GM12891 (cell line): ENCODE results near the gene TYW1B.
"Not testable (repeated sequence)": the region's sequence is repeated elsewhere in the genome, so short reads cannot be mapped to it uniquely, and the experiment has no call there.

Source experiments
- PAX5 ChIP-seq: IDR thresholded peaks from 2 replicates; pipeline ENCODE4 v1.6.1; 2011; ENCODE audit warnings: low read length, moderate library complexity, mild to moderate bottlenecking; ENCODE audit not compliant: insufficient read depth, severe bottlenecking
- POLR2A ChIP-seq: IDR thresholded peaks from 2 replicates; pipeline ENCODE4 v1.6.1; 2011; ENCODE audit warnings: low read depth, low read length, control low read depth
- POLR2AphosphoS5 ChIP-seq: IDR thresholded peaks from 2 replicates; pipeline ENCODE4 v1.6.1; 2011; ENCODE audit warnings: low read depth, low read length, control low read depth
- TAF1 ChIP-seq: IDR thresholded peaks from 2 replicates; pipeline ENCODE4 v1.6.1; 2011; ENCODE audit warnings: low read depth, low read length, control low read depth

DNA sequence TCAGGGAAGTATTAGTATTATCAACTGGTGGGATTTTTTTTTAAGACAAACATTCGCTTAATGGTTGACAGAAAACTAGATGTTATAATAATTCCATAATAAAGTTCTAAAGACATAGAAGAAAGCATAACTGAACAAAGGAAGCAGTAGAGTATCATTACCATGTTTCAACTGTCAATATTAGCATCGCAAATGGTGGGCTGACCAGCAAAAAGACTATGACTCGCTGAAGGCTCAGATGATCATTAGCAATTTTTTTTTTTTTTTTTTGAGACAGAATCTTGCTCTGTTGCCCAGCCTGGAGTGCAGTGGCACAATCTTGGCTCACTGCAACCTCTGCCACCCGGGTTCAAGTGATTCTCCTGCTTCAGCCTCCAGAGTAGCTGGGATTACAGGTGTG is 74.8 kb downstream of the TYW1B start:
- TF ChIP-seq POLR2A, POLR2AphosphoS5, TAF1, PAX5: not testable (repeated sequence)
